Keratinocyte (primary cell): ENCODE data around the gene CA4. TPM values are rescaled to one million over a fixed set of nuclear protein-coding genes. Genes with fewer than 3 reads are reported as not detected.
"Not testable (repeated sequence)": the region's sequence is repeated elsewhere in the genome, so short reads cannot be mapped to it uniquely, and the experiment has no call there.

Source experiments
- DNase-seq: peaks from one replicate; pipeline ENCODE4 v3.0.0-alpha.2; 2011; ENCODE audit warnings: low read depth, missing footprints, low spot score
- FAIRE-seq: peaks from 2 replicates; lab custom pipeline; 2011; peaks lifted over from hg19 to GRCh38; lab: Jason Lieb, UNC
- H2AFZ ChIP-seq: 2 replicates; pipeline ENCODE4 v1.6.0; 2012; ENCODE audit warnings: low read length, control low read depth, inconsistent platforms; ENCODE audit not compliant: control insufficient read depth
- H3K27ac ChIP-seq: 2 replicates; pipeline ENCODE4 v1.5.1; 2011; ENCODE audit warnings: low read length; ENCODE audit not compliant: control insufficient read depth, insufficient read depth
- H3K27me3 ChIP-seq: 3 replicates; pipeline ENCODE4 v1.6.0; 2011; ENCODE audit warnings: low read length; ENCODE audit not compliant: control insufficient read depth, insufficient read depth; ENCODE audit errors: extremely low read depth
- H3K36me3 ChIP-seq, 2 experiments: 2 replicates in 1 of 2; 3 replicates in 1 of 2; pipeline ENCODE4 v1.5.1; 2011; ENCODE audit warnings: low read length in 2 of 2, mild to moderate bottlenecking in 1 of 2; ENCODE audit not compliant: control insufficient read depth in 2 of 2, insufficient read depth in 2 of 2; ENCODE audit errors: extremely low read depth in 1 of 2
- H3K4me1 ChIP-seq: 3 replicates; pipeline ENCODE4 v1.5.1; 2011; ENCODE audit warnings: low read length; ENCODE audit not compliant: control insufficient read depth, insufficient read depth; ENCODE audit errors: extremely low read depth
- H3K4me2 ChIP-seq: 3 replicates; pipeline ENCODE4 v1.6.0; 2011; ENCODE audit warnings: low read depth, low read length; ENCODE audit not compliant: control insufficient read depth, insufficient read depth; ENCODE audit errors: extremely low read depth
- H3K4me3 ChIP-seq, 3 experiments: fragments of 200-600 bp in 1 of 3; sonication (generic) in 1 of 3; 2 replicates in 2 of 3; 3 replicates in 1 of 3; pipeline ENCODE4 v1.5.1; 2011 to 2016; ENCODE audit warnings: low read length in 3 of 3, mild to moderate bottlenecking in 3 of 3, control low read depth in 2 of 3, inconsistent platforms in 1 of 3, low read depth in 1 of 3, mixed read lengths in 1 of 3, mixed run types in 1 of 3, moderate library complexity in 1 of 3; ENCODE audit not compliant: control insufficient read depth in 2 of 3, insufficient read depth in 2 of 3; ENCODE audit errors: extremely low read depth in 1 of 3
- H3K79me2 ChIP-seq: 2 replicates; pipeline ENCODE4 v1.6.0; 2012; ENCODE audit warnings: low read length; ENCODE audit not compliant: control insufficient read depth, insufficient read depth
- H3K9ac ChIP-seq: 3 replicates; pipeline ENCODE4 v1.6.0; 2011; ENCODE audit warnings: low read length; ENCODE audit not compliant: control insufficient read depth, insufficient read depth; ENCODE audit errors: extremely low read depth
- H3K9me1 ChIP-seq: 3 replicates; pipeline ENCODE4 v1.6.0; 2011; ENCODE audit warnings: low read length; ENCODE audit not compliant: control insufficient read depth, insufficient read depth; ENCODE audit errors: extremely low read depth
- H3K9me3 ChIP-seq: 2 replicates; pipeline ENCODE4 v1.5.1; 2012; ENCODE audit warnings: low read depth, low read length; ENCODE audit not compliant: control insufficient read depth
- H4K20me1 ChIP-seq: 3 replicates; pipeline ENCODE4 v1.6.0; 2011; ENCODE audit warnings: low read length; ENCODE audit not compliant: control insufficient read depth, insufficient read depth; ENCODE audit errors: extremely low read depth
- EZH2 ChIP-seq: IDR thresholded peaks from one replicate; pipeline ENCODE4 v1.6.1; 2012; ENCODE audit warnings: inconsistent platforms, mild to moderate bottlenecking, low read length, moderate library complexity
- dilution Hi-C: fragments of 300-500 bp; cut with MboI; formaldehyde crosslinking; loops from one replicate; pipeline ENCODE4 v1.7.0; 2020; ENCODE audit warnings: low sequenced_read_pairs; ENCODE audit not compliant: extremely low pct_ligation_motif_present
- polyA plus RNA-seq, 5 experiments: library from polyadenylated mRNA; depleted of rRNA in 3 of 5; stranded (reverse) in 3 of 5; stranded (forward) in 1 of 5; unstranded in 1 of 5; fragments of >200 nt; gene quantifications; 1 replicate in 1 of 5; 2 replicates in 3 of 5; 3 replicates in 1 of 5; pipeline versions ENCODE4 v1.2.1 to v1.2.3, GENCODE V29; 2011 to 2012; ENCODE audit warnings: missing spikeins in 2 of 5, low read depth in 1 of 5, low replicate concordance in 1 of 5
- TF ChIP-seq, protein P1 (sequence below), 3 experiments: IDR thresholded peaks in 1 of 3; conservative IDR thresholded peaks in 1 of 3; optimal IDR thresholded peaks in 1 of 3; 2 replicates in 2 of 3; 3 replicates in 1 of 3; pipeline versions ENCODE3 to v1.5.1; 2011; ENCODE audit warnings: low read length in 3 of 3, mild to moderate bottlenecking in 3 of 3, moderate library complexity in 2 of 3, control low read depth in 1 of 3, inconsistent platforms in 1 of 3; ENCODE audit not compliant: insufficient read depth in 2 of 3; ENCODE audit errors: extremely low read depth in 1 of 3

Gene CA4
- polyA plus RNA-seq, 1 donor (not counting 4 experiments of a cell fraction or from before 2014, with no cell fraction given) = not detected

DNA sequence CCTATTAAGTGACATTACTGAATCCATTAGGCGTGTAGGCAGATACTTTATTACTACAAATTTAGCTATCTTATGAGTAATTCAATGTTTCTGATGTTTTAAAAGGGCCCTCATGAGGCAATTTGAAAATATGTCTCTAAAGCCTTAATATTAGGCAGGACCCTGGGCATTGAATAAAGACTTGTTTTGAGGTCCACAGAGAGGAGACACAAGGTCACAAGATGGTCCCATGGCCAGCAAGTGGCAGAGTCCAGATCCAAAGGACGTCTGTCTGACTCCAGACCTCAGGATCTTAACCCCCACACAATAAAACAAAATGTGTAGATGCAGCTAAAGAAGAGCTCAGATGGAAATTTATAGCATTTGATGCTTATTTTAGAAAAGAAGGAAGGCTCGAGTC is 39.2 kb upstream of the CA4 start:
- H3K4me3 ChIP-seq = no peak overlapping the region
- no peaks in the 10 kb centered on the region for H3K9me1 ChIP-seq
- no peak overlapping the region for H3K27ac ChIP-seq
- H4K20me1 ChIP-seq = no peaks in the 10 kb centered on the region
- H3K4me2 ChIP-seq = no peak overlapping the region
- H3K9ac ChIP-seq = no peak overlapping the region
- H3K9me3 ChIP-seq = no peaks in the 10 kb centered on the region
- H3K36me3 ChIP-seq = no peaks in the 10 kb centered on the region
- H2AFZ ChIP-seq = no peak overlapping the region
- DNase-seq = no peak
- FAIRE-seq = no peak
- no peaks in the 10 kb centered on the region for H3K79me2 ChIP-seq
- no peaks in the 10 kb centered on the region for H3K4me1 ChIP-seq
- H3K27me3 ChIP-seq = no peaks in the 10 kb centered on the region
- dilution Hi-C loops = no loop called here
- TF ChIP-seq EZH2 = no peak
- TF ChIP-seq, protein P1, sequence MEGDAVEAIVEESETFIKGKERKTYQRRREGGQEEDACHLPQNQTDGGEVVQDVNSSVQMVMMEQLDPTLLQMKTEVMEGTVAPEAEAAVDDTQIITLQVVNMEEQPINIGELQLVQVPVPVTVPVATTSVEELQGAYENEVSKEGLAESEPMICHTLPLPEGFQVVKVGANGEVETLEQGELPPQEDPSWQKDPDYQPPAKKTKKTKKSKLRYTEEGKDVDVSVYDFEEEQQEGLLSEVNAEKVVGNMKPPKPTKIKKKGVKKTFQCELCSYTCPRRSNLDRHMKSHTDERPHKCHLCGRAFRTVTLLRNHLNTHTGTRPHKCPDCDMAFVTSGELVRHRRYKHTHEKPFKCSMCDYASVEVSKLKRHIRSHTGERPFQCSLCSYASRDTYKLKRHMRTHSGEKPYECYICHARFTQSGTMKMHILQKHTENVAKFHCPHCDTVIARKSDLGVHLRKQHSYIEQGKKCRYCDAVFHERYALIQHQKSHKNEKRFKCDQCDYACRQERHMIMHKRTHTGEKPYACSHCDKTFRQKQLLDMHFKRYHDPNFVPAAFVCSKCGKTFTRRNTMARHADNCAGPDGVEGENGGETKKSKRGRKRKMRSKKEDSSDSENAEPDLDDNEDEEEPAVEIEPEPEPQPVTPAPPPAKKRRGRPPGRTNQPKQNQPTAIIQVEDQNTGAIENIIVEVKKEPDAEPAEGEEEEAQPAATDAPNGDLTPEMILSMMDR (optimal IDR thresholded peaks at IDR 0.05 in 1 of 3, IDR thresholded peaks at IDR 0.05 in 1 of 3, conservative IDR thresholded peaks at IDR 0.05 in 1 of 3; ENCODE audit: extremely low read depth in 1 of 3, insufficient read depth in 2 of 3, low read length in 3 of 3) = no peak

DNA sequence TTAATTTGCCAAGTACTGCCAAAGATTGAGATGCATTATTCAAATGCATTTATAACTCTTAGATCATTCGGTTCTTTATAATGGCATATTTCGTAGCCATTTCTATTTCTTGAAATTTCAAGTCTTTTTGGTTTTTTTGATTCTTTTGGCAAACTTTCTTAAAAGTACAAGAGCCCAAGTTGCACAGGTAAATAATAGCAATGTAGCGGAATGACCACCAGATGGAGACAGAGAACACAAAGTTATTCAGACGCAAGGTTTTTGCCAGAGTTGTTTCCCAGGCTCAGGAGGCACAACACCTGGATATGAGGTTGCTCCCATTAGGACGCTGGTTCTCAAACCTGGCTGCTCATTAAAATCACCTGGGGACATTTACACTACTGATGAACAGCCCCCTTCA is 38.1 kb upstream of the CA4 start:
- H3K79me2 ChIP-seq, H2AFZ ChIP-seq, H4K20me1 ChIP-seq, H3K27ac ChIP-seq, H3K36me3 ChIP-seq, H3K9ac ChIP-seq, dilution Hi-C loops, H3K9me3 ChIP-seq, H3K4me1 ChIP-seq, H3K4me2 ChIP-seq, DNase-seq, H3K4me3 ChIP-seq, H3K9me1 ChIP-seq, H3K27me3 ChIP-seq: not testable (repeated sequence)
- peak; percentile 95 for FAIRE-seq

DNA sequence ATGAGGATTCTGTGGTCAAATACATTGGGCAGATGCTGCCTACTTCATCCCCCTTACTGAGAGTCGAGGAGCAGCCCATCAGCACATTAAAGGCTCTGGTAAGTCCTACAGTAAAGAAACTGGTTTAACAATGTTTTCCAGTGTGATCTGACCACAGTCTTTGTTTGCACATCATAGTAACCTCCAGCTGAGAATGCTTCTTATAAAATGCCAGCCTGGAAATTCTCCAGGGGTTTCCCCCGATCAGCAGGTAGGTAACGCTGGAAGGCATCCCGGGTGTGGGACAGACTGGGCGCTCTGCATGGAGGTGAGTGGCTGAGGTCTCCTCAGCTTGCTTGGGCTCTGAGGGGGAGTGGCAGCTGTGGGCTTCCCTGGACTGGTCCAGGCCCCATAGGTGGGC is 34.4 kb upstream of the CA4 start:
- H3K9me3 ChIP-seq, H3K27me3 ChIP-seq, FAIRE-seq, H3K36me3 ChIP-seq, H3K9me1 ChIP-seq, H3K9ac ChIP-seq, H3K4me3 ChIP-seq, H3K4me1 ChIP-seq, dilution Hi-C loops, H3K79me2 ChIP-seq, H3K27ac ChIP-seq, H3K4me2 ChIP-seq, H2AFZ ChIP-seq, DNase-seq, H4K20me1 ChIP-seq: not testable (repeated sequence)

DNA sequence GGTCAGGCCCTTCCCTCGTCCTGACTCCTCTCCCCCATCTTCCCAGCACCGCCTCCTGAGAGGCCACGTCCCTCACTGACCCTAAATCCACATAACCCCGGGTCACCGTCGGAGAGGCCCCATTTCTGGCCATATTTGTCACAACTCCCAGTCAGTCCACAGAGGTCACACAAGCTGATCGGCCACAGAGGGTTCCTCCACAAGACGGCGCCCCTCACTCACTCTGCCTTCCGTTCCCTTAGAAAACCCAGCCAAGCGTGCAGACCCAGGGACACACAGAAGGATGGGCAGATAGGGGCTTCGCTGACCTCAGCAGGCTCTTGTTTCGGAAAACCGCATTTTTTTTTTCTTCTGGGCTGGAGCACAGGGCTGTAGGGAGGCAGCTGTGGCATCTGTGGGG is 33.6 kb upstream of the CA4 start:
- H3K9me3 ChIP-seq, H3K4me3 ChIP-seq, H3K9me1 ChIP-seq, DNase-seq, H3K27ac ChIP-seq, H3K4me1 ChIP-seq, H3K4me2 ChIP-seq, H3K27me3 ChIP-seq, FAIRE-seq, H3K79me2 ChIP-seq, H3K9ac ChIP-seq, H2AFZ ChIP-seq, H3K36me3 ChIP-seq, H4K20me1 ChIP-seq, dilution Hi-C loops: not testable (repeated sequence)
